ENCODE data around the gene UGT1A4. TPM values are rescaled to one million over a fixed set of nuclear protein-coding genes. Genes with fewer than 3 reads are reported as not detected.

UGT1A4 gene
- total and polyA plus RNA-seq, 10 of the 15 experiments (the other 5 are each of a cell fraction or from before 2014, with no cell fraction given) = not detected

GRCh38 chr2:233702238-233702637, 16.3 kb upstream of the UGT1A4 start (continued):
- TF ChIP-seq NR2C2 (IDR thresholded peaks at IDR 0.05; ENCODE audit: borderline replicate concordance, control insufficient read depth, insufficient read length, low read depth) = no peak
- no peak for TF ChIP-seq SMARCA5 (IDR thresholded peaks at IDR 0.05)
- no peak for TF ChIP-seq TCF12 (IDR thresholded peaks at IDR 0.05; ENCODE audit: low read depth, low read length)
- no peak for TF ChIP-seq NRF1 (conservative IDR thresholded peaks at IDR 0.05; ENCODE audit: low read depth, low read length)
- TF ChIP-seq ATF2 (IDR thresholded peaks at IDR 0.05; ENCODE audit: low read length) = no peak
- no peak for TF ChIP-seq SMAD5 (IDR thresholded peaks at IDR 0.05; ENCODE audit: low read depth)
- no peak for TF ChIP-seq TCF3 (IDR thresholded peaks at IDR 0.05; ENCODE audit: borderline replicate concordance, insufficient read depth, low read depth, low read length)
- no peak for TF ChIP-seq ZNF217 (IDR thresholded peaks at IDR 0.05)

- FAIRE-seq = no peak
- no peak for TF ChIP-seq SMAD5 (IDR thresholded peaks at IDR 0.05; ENCODE audit: low read depth)
- TF ChIP-seq TCF3 (IDR thresholded peaks at IDR 0.05; ENCODE audit: borderline replicate concordance, insufficient read depth, low read depth, low read length) = no peak
- Histone ChIP-seq H3K27ac (ENCODE audit: control insufficient read depth, insufficient read depth) (no peak overlapping the region), H3K27me3 (replicated peaks in 1 of 2; ENCODE audit: control insufficient read depth in 2 of 2, insufficient read depth in 2 of 2, low read length in 1 of 2) (peaks cover 0 to 2% of the 10 kb centered on the region in 2 experiments; a peak in 1 of 4 replicates), H3K79me2 (ENCODE audit: control insufficient read depth, insufficient read depth, low read length) (no peaks in the 10 kb centered on the region), H2AFZ (ENCODE audit: control insufficient read depth, low read depth, low read length) (no peak overlapping the region), H4K20me1 (ENCODE audit: control insufficient read depth, insufficient read depth) (no peaks in the 10 kb centered on the region), H3K4me1 (ENCODE audit: control insufficient read depth, insufficient read depth, low read length) (no peaks in the 10 kb centered on the region), H3K9ac (ENCODE audit: control insufficient read depth, insufficient read depth, low read length) (no peak overlapping the region), H3K9me3 (replicated peaks; ENCODE audit: control insufficient read depth, insufficient read depth, low read length) (no peaks in the 10 kb centered on the region; the same call in 1 of the 3 replicates), H3K4me3 (no peak overlapping the region), H3K36me3 (ENCODE audit: control insufficient read depth in 2 of 2, insufficient read depth in 2 of 2, low read length in 1 of 2) (no peaks in the 10 kb centered on the region), H3K4me2 (ENCODE audit: control insufficient read depth, insufficient read depth) (no peak overlapping the region)
- ChIA-PET SMC1A (ENCODE audit: uncharacterized antibody, unreplicated experiment) (interaction anchor here (1.0 to 1.2 kb wide), 2 partner anchors 19 to 194 kb away, joined by 3 read pairs; no protein-coding TSS in a partner anchor), POLR2A (no interaction called here), RAD21 (ENCODE audit: unreplicated experiment) (interaction anchor here (1.3 kb wide), 1 partner anchor 263 kb away, joined by 4 read pairs; no protein-coding TSS in a partner anchor), CTCF (interaction anchor here (1.1 to 1.3 kb wide), 2 partner anchors 11 to 300 kb away, joined by 3 read pairs; no protein-coding TSS in a partner anchor)
- in situ Hi-C loops (cut with MboI) = no loop called here
- DNase-seq (ENCODE audit: low read depth, low spot score) = no peak
- BruUV-seq (replicated peaks) = no TSS peak
- 38% methylated on average over 4 of the region's 4 CpGs for WGBS (ENCODE audit: insufficient coverage, insufficient replicate concordance, low lambda C conversion rate, missing lambda C conversion rate)
- ATAC-seq = no peak
- intact Hi-C loops (cut with micrococcal nuclease; ENCODE audit: unreplicated experiment) = no loop called here
Observed at GRCh38 chr2:233705911-233706506, 12.5 kb upstream of the UGT1A4 start.

Data from GM12878 (cell line).